Dedifferentiated amniotic fluid mesenchymal stem cell (primary cell): ENCODE data around the gene MAN1C1.
"Not testable (repeated sequence)": the region's sequence is repeated elsewhere in the genome, so short reads cannot be mapped to it uniquely, and the experiment has no call there.

Experiments
- DNase-seq: peaks from one replicate; pipeline ENCODE4 v3.0.0-alpha.2; 2016; ENCODE audit errors: extremely low spot score

Gene MAN1C1

DNA sequence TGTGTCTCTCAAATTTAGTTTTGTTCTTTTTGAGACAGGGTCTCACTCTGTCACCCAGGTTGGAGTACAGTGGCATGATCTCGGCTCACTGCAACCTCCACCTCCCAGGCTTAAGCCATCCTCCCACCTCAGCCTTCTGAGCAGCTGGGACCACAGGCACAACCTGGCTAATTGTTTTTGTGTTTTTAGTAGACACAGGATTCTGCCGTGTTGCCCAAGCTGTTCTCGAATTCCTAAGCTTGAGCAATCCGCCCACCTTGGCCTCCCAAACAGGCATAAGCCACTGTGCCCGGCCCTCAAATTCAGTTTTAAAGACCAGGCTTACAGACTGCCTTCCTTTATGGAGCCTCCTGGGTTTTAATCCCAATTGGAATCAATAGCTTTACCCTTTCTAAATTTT, 99.7 kb downstream of the MAN1C1 start:
- DNase-seq = no peak

- DNase-seq = no peak
Measured at GRCh38 chr1:25718732-25719131, 102.1 kb downstream of the MAN1C1 start.

- no peak for DNase-seq
Measured at GRCh38 chr1:25720624-25721023, 104.0 kb downstream of the MAN1C1 start.

- no peak for DNase-seq
Measured at GRCh38 chr1:25723250-25723880, 106.8 kb downstream of the MAN1C1 start.

DNA sequence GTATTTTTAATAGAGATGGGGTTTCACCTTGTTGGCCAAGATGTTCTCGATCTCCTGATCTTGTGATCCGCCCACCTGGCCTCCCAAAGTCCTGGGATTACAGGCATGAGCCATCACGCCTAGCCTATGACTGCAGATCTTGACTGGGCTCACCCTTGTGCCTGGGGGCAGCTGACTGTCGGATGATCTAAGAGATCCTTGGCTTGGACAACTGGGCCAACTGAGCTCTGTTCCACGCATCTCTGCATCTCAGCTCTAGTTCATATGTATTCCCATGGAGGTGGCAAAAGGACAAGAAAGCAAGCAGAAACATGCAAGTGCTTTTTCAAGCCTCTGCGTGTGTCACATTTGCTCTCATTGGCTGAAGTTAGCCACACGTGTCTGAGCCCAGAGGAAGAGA, 107.6 kb downstream of the MAN1C1 start:
- no peak for DNase-seq

DNA sequence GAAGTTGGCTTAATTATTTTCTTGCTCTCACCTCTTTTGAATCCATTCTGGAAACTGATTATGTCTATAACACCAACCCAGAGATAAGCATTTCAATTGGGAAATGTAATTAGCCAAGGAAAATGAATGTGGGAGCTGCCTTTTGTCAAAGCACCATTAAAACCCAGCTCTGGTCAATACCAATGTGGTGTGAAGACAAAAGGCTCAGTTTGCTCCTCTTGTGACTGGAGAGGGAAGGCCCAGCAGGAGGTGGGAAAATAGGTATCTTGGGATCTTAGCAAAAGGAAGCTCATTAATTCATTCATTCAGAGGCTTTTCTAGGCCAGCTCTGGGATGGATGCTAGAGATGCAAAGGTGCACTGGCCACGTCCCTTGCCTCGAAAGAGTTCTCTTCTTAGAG, 108.4 kb downstream of the MAN1C1 start:
- DNase-seq = no peak

GRCh38 chr1:25725482-25725881, 108.9 kb downstream of the MAN1C1 start:
- DNase-seq = no peak

- DNase-seq = no peak
Measured at GRCh38 chr1:25727088-25727487, 110.5 kb downstream of the MAN1C1 start.

DNA sequence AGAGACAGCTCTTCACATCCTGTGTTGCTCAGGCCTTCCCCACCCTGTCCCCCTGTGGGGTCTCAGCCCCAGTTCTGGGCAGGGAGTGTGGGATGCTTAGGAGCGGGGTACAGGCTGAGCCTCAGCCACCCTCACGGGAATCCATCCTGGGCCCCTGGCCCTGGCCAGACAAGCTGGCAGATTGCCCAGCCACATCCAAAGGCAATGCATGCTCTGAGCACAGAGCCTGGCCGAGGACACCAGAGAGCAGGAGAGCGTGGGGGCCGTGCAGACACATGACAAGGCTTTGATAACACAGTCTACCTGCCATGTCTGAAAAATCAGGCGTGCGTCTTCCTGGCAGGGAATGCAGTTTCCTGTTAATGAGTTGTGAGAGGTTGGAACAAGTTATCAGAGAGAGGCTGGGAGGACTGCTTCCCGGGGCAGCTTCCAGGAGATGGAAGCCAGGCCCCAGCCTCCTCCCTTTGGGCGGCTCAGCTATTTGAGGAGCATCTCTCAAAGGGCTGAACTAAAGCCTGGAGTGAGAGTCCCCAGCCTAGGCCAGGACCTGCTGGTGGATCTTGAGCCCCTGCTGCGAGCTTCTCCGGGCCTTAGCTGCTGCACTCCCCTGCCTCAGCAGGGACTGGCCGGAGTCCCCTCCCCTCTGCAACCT, 111.2 kb downstream of the MAN1C1 start:
- no peak for DNase-seq

GRCh38 chr1:25728301-25728935, 111.8 kb downstream of the MAN1C1 start:
- no peak for DNase-seq

DNA sequence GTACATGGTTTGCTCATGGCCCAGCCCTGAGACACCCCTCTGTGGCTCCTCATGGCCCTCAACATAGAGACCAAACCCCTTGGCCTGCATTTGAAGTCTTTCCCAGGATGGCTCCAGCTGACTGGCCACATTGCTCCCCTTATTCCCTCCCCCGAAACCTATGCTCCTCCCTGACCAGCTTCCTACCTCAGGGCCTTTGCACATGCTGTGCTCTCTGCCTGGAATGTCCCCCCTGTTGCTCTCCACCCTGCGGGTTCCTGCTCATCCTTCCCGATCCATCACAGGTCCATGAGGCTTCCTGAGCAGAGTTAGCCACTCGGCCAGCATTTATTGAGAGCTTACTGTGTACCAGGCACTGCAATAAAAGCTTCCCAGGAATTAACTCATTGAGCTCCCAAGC, 112.5 kb downstream of the MAN1C1 start:
- DNase-seq = no peak

DNA sequence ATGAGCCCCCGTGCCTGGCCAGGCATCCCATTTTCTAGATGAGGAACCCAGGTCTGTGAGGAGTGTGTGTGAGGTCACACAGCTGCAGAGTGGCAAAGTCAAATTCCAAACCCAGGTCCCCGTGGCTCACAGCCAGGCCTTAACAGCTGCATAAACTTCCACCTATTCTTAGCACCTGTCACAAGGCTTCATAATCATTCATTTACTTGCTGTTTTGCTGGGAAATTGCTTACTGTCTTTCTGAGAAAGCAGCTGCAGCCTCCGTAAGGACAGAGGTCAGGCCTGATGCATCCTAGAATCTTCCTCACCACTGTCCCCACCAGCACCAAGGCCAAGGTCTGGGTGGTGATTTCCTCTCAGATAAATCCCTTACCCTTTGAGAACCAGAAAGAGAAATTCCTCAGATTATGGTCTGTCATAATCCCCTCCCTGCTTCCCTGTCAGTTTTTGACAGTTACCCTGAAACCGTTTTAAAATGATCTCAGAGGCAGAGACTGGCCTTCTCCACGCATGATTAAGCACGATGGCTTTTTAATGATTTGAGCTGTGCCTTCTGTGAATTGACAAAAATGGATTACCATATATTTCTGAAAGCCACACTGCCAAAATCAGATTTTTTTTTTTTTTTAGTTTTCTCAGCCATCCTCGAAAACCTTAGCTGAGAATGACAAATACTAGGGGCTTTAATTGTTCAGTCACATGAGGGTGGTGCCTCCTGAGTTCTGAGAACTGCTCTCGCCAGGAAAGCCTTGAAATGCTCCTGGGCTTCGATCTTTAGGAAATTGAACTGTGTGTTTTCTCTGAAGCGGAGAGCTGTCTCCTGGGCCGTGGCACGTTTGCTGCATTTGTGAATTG, 113.4 kb downstream of the MAN1C1 start:
- DNase-seq = no peak

DNA sequence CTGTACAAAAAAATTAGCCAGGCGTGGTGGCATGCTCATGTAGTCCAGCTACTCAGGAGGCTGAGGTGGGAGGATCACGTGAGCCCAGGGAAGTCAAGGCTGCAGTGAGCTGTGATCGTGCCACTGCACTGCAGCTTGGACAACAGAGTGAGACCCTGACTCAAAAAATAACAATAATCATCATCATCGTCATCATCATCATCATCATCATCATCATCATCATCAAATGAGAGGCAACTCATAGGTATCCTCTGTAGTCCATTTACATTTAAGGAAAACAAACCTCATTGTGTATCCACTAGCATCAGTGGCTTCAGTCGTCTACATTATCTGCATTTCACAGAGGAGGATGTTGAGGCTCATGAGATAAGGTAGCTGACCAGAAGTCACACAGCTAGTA, 114.6 kb downstream of the MAN1C1 start:
- DNase-seq = no peak

DNA sequence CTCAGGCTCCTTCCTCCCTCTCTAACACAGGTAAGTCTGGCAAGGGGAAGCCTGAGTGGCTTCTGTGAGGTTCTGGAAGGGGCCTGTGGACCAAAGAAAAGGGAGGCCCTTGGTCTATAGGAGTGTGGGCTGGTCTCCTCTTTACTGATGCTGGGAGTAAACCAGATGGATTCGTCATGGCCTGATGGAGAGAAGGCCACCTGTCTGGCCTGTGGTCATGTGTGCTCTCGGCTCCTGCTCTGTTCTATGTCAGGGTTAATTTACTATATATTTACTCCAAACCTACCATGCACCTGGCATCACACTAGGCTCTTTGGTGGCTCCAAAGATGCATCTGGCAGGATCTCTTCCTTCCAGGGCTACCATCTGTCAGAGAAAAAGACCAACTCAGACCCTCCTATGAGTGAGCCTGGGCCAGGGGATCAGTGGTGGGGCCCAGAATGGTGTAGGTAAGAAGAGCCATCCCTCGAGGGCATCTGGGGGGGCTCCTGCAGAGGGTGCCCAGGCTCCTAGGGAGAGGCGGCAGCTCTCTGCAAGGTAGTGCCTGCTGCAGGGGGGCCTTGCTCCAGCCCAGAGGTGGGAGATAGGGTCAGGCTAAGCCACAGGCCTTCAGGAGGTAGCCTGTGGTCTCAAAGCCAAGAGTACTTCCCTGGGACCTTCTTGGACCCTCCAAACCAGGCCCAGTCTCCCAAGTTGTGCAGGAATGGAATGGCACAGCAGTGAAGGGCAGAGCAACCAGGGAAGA, 115.2 kb downstream of the MAN1C1 start:
- DNase-seq = no peak

DNA sequence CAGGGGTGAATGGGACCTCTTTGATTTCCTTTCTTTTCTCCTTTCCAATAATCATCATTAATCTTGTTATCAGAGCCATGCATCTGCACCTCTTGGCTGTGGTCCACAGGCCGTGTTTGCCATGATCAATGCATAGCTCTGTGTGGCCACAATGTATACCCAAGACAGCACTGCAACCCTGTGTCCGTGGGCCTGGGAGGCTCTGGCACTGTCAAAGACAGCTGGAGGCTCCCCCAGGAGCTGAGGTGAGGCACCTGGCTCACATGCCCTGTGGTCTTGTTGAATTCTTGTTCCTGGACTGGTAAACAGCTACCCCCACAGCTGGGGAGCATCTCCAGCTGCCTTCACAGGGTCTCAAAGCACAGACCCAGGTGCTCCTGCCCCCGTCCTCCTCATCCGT, 116.2 kb downstream of the MAN1C1 start:
- DNase-seq = no peak

DNA sequence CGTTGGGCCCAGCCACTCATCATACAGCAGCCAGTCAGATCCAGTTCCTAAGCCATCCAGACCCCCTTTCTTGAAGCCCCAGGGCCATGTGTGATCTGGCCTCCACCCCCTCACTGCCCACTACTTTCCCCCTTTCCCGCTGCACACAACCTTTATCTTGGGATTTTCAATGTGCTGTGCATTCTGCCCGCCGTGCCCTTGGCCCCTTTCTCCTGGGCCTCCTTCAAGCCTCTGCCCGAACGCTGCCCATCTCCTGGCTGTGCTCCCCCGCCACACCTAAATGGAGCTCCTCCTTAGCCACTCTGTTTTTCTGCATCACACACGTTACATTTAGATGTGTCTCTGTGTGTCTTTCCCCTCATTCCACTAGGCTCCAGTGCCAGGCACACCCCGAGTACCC, 116.7 kb downstream of the MAN1C1 start:
- no peak for DNase-seq

DNA sequence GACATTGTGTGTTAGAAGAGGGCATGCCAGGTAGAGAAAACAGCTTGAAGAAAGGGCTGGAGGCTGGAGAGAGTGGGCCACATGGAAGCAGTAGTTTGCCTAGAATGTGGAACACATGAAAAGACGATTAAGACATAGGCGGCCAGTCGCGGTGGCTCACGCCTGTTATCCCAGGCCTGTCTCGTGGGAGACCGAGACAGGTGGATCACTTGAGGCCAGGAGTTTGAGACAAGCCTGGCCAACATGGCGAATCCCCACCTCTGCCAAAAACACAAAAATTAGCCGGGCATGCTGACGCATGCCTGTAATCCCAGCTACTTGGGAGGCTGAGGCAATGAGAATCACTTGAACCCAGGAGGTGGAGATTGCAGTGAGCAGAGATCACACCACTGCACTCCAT, 118.4 kb downstream of the MAN1C1 start:
- DNase-seq = not testable (repeated sequence)

DNA sequence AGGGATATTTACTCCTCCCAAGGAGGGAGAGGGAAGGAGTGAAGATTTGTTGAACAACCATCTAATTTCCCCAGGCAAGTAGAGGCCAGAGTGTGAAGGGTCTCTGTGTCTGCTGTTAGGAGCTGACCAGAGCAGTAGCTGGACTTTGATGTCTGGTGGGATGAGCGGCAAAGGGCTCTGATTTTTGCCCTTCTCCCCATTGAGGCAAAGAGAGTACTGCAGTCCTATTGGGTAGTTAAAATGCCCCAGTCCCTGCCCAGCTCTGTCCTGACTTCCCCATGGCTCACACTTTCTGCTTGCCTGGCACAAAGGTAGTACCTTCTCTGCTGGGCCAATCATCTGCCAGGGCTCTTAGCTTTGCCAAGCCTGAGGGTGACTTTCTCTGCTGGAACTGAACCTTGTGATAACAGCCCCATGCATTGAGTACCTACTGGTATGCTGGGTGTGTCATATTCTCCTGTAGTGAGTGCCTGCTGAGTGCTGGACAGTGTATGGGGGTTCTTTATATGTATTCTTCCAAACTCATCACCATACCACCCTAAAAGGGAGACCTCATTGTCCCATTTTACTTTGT, 119.5 kb downstream of the MAN1C1 start:
- DNase-seq = no peak

DNA sequence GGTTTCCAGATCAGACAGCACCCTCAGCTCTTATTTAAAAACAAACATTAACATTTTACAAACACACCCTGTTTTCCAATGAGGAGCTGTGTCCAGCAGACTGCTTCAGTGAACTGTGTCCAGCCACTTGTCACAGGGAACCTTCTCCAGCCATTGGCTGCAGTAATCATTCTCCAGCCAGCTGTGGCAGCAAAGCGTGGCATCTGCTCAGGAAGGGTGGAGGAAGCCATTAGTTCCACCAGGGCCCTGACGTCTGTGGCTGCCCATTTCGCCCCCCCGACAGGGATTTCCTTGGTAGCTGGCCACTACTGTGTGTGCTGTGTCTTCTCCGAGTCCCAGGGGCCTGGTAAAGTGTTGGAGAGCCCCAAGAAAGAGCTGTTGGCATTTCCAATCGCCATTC, 120.5 kb downstream of the MAN1C1 start:
- DNase-seq = no peak

DNA sequence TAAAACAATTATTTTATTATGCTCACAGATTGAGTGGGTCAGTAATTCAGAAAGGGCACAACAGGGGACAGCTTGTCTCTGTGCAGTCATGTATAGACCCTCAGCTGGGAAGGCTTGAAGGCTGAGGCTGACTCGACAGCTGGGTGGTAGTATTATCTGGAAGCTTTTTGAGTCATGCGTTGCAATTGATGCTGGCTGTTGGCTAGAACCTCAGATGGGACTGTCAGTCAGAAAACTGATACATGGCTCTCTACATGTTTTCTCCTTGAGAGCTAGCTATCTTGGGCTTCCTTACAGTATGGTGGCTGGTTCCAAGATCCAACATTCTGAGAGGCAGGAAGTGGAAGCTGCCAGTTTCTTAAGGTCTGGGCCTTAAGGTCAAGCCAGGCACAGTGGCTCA, 121.9 kb downstream of the MAN1C1 start:
- DNase-seq = no peak

DNA sequence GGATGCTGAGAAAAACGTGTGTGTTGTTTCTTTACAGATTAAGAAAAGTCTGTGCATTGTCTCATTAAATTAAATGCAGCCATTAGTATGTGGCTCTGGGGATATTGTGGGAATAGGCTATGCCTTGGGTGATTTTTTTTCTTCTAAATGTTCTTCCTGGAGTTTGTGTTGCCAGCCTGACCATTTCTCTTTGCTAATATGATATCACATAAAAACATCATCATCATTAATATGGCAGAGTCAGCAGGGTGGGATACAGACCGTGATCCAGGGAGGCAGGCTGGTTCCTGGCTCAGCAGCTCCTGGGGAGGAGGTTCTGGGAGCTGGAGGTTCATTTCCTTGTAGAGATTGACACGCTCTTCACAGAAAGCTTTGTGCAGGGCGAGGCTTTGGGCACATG, 122.8 kb downstream of the MAN1C1 start:
- no peak for DNase-seq
